22Rv1 (cell line): Measurements from ENCODE around the gene CRADD.

ENCODE experiments used
- ZFX ChIP-seq: fragments of 450-650 bp; IDR thresholded peaks from 2 replicates; pipeline ENCODE4 v1.6.1; 2017; ENCODE audit warnings: antibody characterized with exemption, borderline replicate concordance
- TF ChIP-seq, protein P1 (sequence below): fragments of 450-650 bp; IDR thresholded peaks from 2 replicates; pipeline ENCODE4 v1.5.1; 2017; ENCODE audit warnings: mild to moderate bottlenecking

- TF ChIP-seq, protein P1, sequence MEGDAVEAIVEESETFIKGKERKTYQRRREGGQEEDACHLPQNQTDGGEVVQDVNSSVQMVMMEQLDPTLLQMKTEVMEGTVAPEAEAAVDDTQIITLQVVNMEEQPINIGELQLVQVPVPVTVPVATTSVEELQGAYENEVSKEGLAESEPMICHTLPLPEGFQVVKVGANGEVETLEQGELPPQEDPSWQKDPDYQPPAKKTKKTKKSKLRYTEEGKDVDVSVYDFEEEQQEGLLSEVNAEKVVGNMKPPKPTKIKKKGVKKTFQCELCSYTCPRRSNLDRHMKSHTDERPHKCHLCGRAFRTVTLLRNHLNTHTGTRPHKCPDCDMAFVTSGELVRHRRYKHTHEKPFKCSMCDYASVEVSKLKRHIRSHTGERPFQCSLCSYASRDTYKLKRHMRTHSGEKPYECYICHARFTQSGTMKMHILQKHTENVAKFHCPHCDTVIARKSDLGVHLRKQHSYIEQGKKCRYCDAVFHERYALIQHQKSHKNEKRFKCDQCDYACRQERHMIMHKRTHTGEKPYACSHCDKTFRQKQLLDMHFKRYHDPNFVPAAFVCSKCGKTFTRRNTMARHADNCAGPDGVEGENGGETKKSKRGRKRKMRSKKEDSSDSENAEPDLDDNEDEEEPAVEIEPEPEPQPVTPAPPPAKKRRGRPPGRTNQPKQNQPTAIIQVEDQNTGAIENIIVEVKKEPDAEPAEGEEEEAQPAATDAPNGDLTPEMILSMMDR, result no peak
- no peak for TF ChIP-seq ZFX
Measured at GRCh38 chr12:93880853-93881522, 203.8 kb downstream of the CRADD start.
